ENCODE results near the gene AKAIN1. TPM values are rescaled to one million over a fixed set of nuclear protein-coding genes. Genes with fewer than 3 reads are reported as not detected.

Gene AKAIN1
- total RNA-seq, 3 donors from 2014 or later: not detected

- no peak for DNase-seq
- peaks cover 6% of the 10 kb centered on the region for H3K27me3 Mint-ChIP-seq (ENCODE audit: low read depth)
- ATAC-seq: no peak
Measured at GRCh38 chr18:5146093-5146492, 51.0 kb downstream of the AKAIN1 start.

GRCh38 chr18:5145168-5145825, 51.8 kb downstream of the AKAIN1 start:
- Mint-ChIP-seq H3K36me3 (ENCODE audit: insufficient read depth) (no peaks in the 10 kb centered on the region), H3K27me3 (ENCODE audit: low read depth) (peaks cover 6% of the 10 kb centered on the region), H3K4me3 (no peak overlapping the region), H3K4me1 (ENCODE audit: low read depth) (peaks cover 7% of the 10 kb centered on the region), H3K9me3 (no peaks in the 10 kb centered on the region)
- DNase-seq (no peak), ATAC-seq (no peak)

More at GRCh38 chr18:5146093-5146492, 51.0 kb downstream of the AKAIN1 start:
- no peaks in the 10 kb centered on the region for H3K9me3 Mint-ChIP-seq
- no peaks in the 10 kb centered on the region for H3K36me3 Mint-ChIP-seq (ENCODE audit: insufficient read depth)
- H3K4me3 Mint-ChIP-seq: no peak overlapping the region
- peaks cover 7% of the 10 kb centered on the region for H3K4me1 Mint-ChIP-seq (ENCODE audit: low read depth)

- Mint-ChIP-seq H3K27me3 (ENCODE audit: low read depth) (peaks cover 6% of the 10 kb centered on the region), H3K4me1 (ENCODE audit: low read depth) (peaks cover 7% of the 10 kb centered on the region), H3K4me3 (no peak overlapping the region), H3K9me3 (no peaks in the 10 kb centered on the region), H3K36me3 (ENCODE audit: insufficient read depth) (no peaks in the 10 kb centered on the region)
- ATAC-seq (no peak), DNase-seq (no peak)
Measured at GRCh38 chr18:5144629-5145028, 52.4 kb downstream of the AKAIN1 start.

GRCh38 chr18:5142859-5143258, 54.2 kb downstream of the AKAIN1 start:
- Mint-ChIP-seq H3K27me3 (ENCODE audit: low read depth) (peaks cover 4% of the 10 kb centered on the region), H3K36me3 (ENCODE audit: insufficient read depth) (no peaks in the 10 kb centered on the region), H3K4me3 (no peak overlapping the region), H3K4me1 (ENCODE audit: low read depth) (peaks cover 7% of the 10 kb centered on the region), H3K9me3 (no peaks in the 10 kb centered on the region)
- no peak for DNase-seq
- no peak for ATAC-seq

- no peak overlapping the region for H3K4me3 Mint-ChIP-seq
- no peaks in the 10 kb centered on the region for H3K36me3 Mint-ChIP-seq (ENCODE audit: insufficient read depth)
- no peak for ATAC-seq
- H3K4me1 Mint-ChIP-seq (ENCODE audit: low read depth): peaks cover 7% of the 10 kb centered on the region
- H3K9me3 Mint-ChIP-seq: no peaks in the 10 kb centered on the region
- peaks cover 4% of the 10 kb centered on the region for H3K27me3 Mint-ChIP-seq (ENCODE audit: low read depth)
- no peak for DNase-seq
Measured at GRCh38 chr18:5142131-5142530, 54.9 kb downstream of the AKAIN1 start.

GRCh38 chr18:5137261-5137660, 59.8 kb downstream of the AKAIN1 start:
- ATAC-seq: no peak
- peaks cover 2% of the 10 kb centered on the region for H3K27me3 Mint-ChIP-seq (ENCODE audit: low read depth)
- H3K4me3 Mint-ChIP-seq: no peak overlapping the region
- no peaks in the 10 kb centered on the region for H3K9me3 Mint-ChIP-seq
- no peaks in the 10 kb centered on the region for H3K36me3 Mint-ChIP-seq (ENCODE audit: insufficient read depth)
- no peak for DNase-seq
- peaks cover 2% of the 10 kb centered on the region for H3K4me1 Mint-ChIP-seq (ENCODE audit: low read depth)

- ATAC-seq (no peak), DNase-seq (no peak)
- no peaks in the 10 kb centered on the region for H3K4me1 Mint-ChIP-seq (ENCODE audit: low read depth)
- peaks cover 2% of the 10 kb centered on the region for H3K27me3 Mint-ChIP-seq (ENCODE audit: low read depth)
- peaks cover 5% of the 10 kb centered on the region for H3K9me3 Mint-ChIP-seq
- no peak overlapping the region for H3K4me3 Mint-ChIP-seq
- no peaks in the 10 kb centered on the region for H3K36me3 Mint-ChIP-seq (ENCODE audit: insufficient read depth)
Measured at GRCh38 chr18:5132987-5133386, 64.1 kb downstream of the AKAIN1 start.

- Mint-ChIP-seq H3K4me3 (no peak overlapping the region), H3K4me1 (ENCODE audit: low read depth) (peaks cover 3% of the 10 kb centered on the region), H3K27me3 (ENCODE audit: low read depth) (no peaks in the 10 kb centered on the region), H3K9me3 (peaks cover 17% of the 10 kb centered on the region), H3K36me3 (ENCODE audit: insufficient read depth) (peaks cover 2% of the 10 kb centered on the region)
- no peak for DNase-seq
- ATAC-seq: no peak
Measured at GRCh38 chr18:5122272-5122671, 74.8 kb downstream of the AKAIN1 start.

GRCh38 chr18:5110266-5110665, 86.8 kb downstream of the AKAIN1 start:
- Mint-ChIP-seq H3K36me3 (ENCODE audit: insufficient read depth) (no peaks in the 10 kb centered on the region), H3K9me3 (peaks cover 8% of the 10 kb centered on the region), H3K4me1 (ENCODE audit: low read depth) (peaks cover 4% of the 10 kb centered on the region), H3K4me3 (no peak overlapping the region), H3K27me3 (ENCODE audit: low read depth) (no peaks in the 10 kb centered on the region)
- no peak for ATAC-seq
- DNase-seq: no peak

GRCh38 chr18:5107988-5108387, 89.1 kb downstream of the AKAIN1 start:
- Mint-ChIP-seq H3K27me3 (ENCODE audit: low read depth) (no peaks in the 10 kb centered on the region), H3K4me1 (ENCODE audit: low read depth) (peaks cover 4% of the 10 kb centered on the region), H3K9me3 (no peaks in the 10 kb centered on the region), H3K36me3 (ENCODE audit: insufficient read depth) (no peaks in the 10 kb centered on the region), H3K4me3 (no peak overlapping the region)
- DNase-seq (no peak), ATAC-seq (no peak)

- ATAC-seq: no peak
- H3K4me3 Mint-ChIP-seq: no peak overlapping the region
- H3K27me3 Mint-ChIP-seq (ENCODE audit: low read depth): no peaks in the 10 kb centered on the region
- DNase-seq: no peak
- H3K9me3 Mint-ChIP-seq: no peaks in the 10 kb centered on the region
- no peaks in the 10 kb centered on the region for H3K36me3 Mint-ChIP-seq (ENCODE audit: insufficient read depth)
- H3K4me1 Mint-ChIP-seq (ENCODE audit: low read depth): peaks cover 4% of the 10 kb centered on the region
Measured at GRCh38 chr18:5106730-5107129, 90.3 kb downstream of the AKAIN1 start.

- H3K4me1 Mint-ChIP-seq (ENCODE audit: low read depth): peaks cover 4% of the 10 kb centered on the region
Measured at GRCh38 chr18:5104246-5104645, 92.8 kb downstream of the AKAIN1 start.

GRCh38 chr18:5103693-5104092, 93.4 kb downstream of the AKAIN1 start:
- ATAC-seq (no peak), DNase-seq (no peak)
- H3K9me3 Mint-ChIP-seq: no peaks in the 10 kb centered on the region
- peaks cover 4% of the 10 kb centered on the region for H3K4me1 Mint-ChIP-seq (ENCODE audit: low read depth)
- H3K36me3 Mint-ChIP-seq (ENCODE audit: insufficient read depth): no peaks in the 10 kb centered on the region
- H3K27me3 Mint-ChIP-seq (ENCODE audit: low read depth): peaks cover 2% of the 10 kb centered on the region
- H3K4me3 Mint-ChIP-seq: no peak overlapping the region

More at GRCh38 chr18:5104246-5104645, 92.8 kb downstream of the AKAIN1 start:
- no peak for DNase-seq
- H3K27me3 Mint-ChIP-seq (ENCODE audit: low read depth): peaks cover 2% of the 10 kb centered on the region
- no peaks in the 10 kb centered on the region for H3K9me3 Mint-ChIP-seq
- no peaks in the 10 kb centered on the region for H3K36me3 Mint-ChIP-seq (ENCODE audit: insufficient read depth)
- ATAC-seq: no peak
- no peak overlapping the region for H3K4me3 Mint-ChIP-seq

- ATAC-seq: no peak
Measured at GRCh38 chr18:5103286-5103685, 93.8 kb downstream of the AKAIN1 start.

GRCh38 chr18:5097116-5097703, 99.8 kb downstream of the AKAIN1 start:
- no peak overlapping the region for H3K4me3 Mint-ChIP-seq
- H3K27me3 Mint-ChIP-seq (ENCODE audit: low read depth): peaks cover 2% of the 10 kb centered on the region
- no peaks in the 10 kb centered on the region for H3K4me1 Mint-ChIP-seq (ENCODE audit: low read depth)
- ATAC-seq (no peak), DNase-seq (no peak)
- no peaks in the 10 kb centered on the region for H3K36me3 Mint-ChIP-seq (ENCODE audit: insufficient read depth)
- H3K9me3 Mint-ChIP-seq: peaks cover 4% of the 10 kb centered on the region

More at GRCh38 chr18:5103286-5103685, 93.8 kb downstream of the AKAIN1 start:
- no peak for DNase-seq
- Mint-ChIP-seq H3K4me3 (no peak overlapping the region), H3K36me3 (ENCODE audit: insufficient read depth) (no peaks in the 10 kb centered on the region), H3K9me3 (no peaks in the 10 kb centered on the region), H3K27me3 (ENCODE audit: low read depth) (peaks cover 2% of the 10 kb centered on the region), H3K4me1 (ENCODE audit: low read depth) (peaks cover 4% of the 10 kb centered on the region)

All from activated T-cell treated with anti-CD3 and anti-CD28 coated beads, Interleukin-2, amount 50 U/mL, for 4 hours (primary cell).